Gastrocnemius medialis (tissue), 4 donors: ENCODE data around the gene RFX7.

Experiments used
- POLR2A ChIP-seq, 2 donors: fragments of 450-650 bp; IDR thresholded peaks; one replicate each; pipeline ENCODE4 v1.6.1; 2017; ENCODE audit warnings: antibody characterized with exemption in 2 of 2, mild to moderate bottlenecking in 2 of 2, moderate library complexity in 2 of 2
- TF ChIP-seq, protein P1 (sequence below), 5 experiments: fragments of 450-650 bp in 3 of 5; fragments of 200-600 bp in 2 of 5; sonication (generic) in 2 of 5; IDR thresholded peaks in 4 of 5; conservative IDR thresholded peaks in 1 of 5; 1 replicate in 4 of 5; 2 replicates in 1 of 5; pipeline ENCODE4 v1.5.1; 2016 to 2019; ENCODE audit warnings: antibody characterized with exemption in 5 of 5, mild to moderate bottlenecking in 3 of 5, moderate library complexity in 3 of 5

- TF ChIP-seq POLR2A (IDR thresholded peaks at IDR 0.05) = no peak
- TF ChIP-seq, protein P1, sequence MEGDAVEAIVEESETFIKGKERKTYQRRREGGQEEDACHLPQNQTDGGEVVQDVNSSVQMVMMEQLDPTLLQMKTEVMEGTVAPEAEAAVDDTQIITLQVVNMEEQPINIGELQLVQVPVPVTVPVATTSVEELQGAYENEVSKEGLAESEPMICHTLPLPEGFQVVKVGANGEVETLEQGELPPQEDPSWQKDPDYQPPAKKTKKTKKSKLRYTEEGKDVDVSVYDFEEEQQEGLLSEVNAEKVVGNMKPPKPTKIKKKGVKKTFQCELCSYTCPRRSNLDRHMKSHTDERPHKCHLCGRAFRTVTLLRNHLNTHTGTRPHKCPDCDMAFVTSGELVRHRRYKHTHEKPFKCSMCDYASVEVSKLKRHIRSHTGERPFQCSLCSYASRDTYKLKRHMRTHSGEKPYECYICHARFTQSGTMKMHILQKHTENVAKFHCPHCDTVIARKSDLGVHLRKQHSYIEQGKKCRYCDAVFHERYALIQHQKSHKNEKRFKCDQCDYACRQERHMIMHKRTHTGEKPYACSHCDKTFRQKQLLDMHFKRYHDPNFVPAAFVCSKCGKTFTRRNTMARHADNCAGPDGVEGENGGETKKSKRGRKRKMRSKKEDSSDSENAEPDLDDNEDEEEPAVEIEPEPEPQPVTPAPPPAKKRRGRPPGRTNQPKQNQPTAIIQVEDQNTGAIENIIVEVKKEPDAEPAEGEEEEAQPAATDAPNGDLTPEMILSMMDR (IDR thresholded peaks at IDR 0.05 in 4 of 5, conservative IDR thresholded peaks at IDR 0.05 in 1 of 5) = no peak
Observed at GRCh38 chr15:56240390-56240789, 3.3 kb downstream of the RFX7 start.
